Neural progenitor cell (in vitro differentiated cells): ENCODE measurements around the gene MOK. TPM values are rescaled to one million over a fixed set of nuclear protein-coding genes. Genes with fewer than 3 reads are reported as not detected.

ENCODE experiments used
- DNase-seq: peaks from one replicate; pipeline ENCODE4 v3.0.0-alpha.2; 2016; ENCODE audit warnings: low spot score
- H2AFZ ChIP-seq: fragments of 200-600 bp; sonication (generic); replicated peaks from 2 replicates; pipeline ENCODE4 v1.6.1; 2016; ENCODE audit warnings: antibody characterized with exemption
- H3F3A ChIP-seq: fragments of 200-600 bp; sonication (generic); 2 replicates; pipeline ENCODE4 v1.6.1; 2016; ENCODE audit warnings: antibody characterized with exemption, low read depth
- H3K27ac ChIP-seq: fragments of 200-600 bp; sonication (generic); 2 replicates; pipeline ENCODE4 v1.5.1; 2016; ENCODE audit warnings: mild to moderate bottlenecking
- H3K27me3 ChIP-seq: fragments of 200-600 bp; sonication (generic); 2 replicates; pipeline ENCODE4 v1.6.1; 2016; ENCODE audit warnings: mild to moderate bottlenecking, moderate library complexity
- H3K36me3 ChIP-seq: fragments of 200-600 bp; sonication (generic); 2 replicates; pipeline ENCODE4 v1.5.1; 2016
- H3K4me1 ChIP-seq: fragments of 200-600 bp; sonication (generic); 2 replicates; pipeline ENCODE4 v1.6.1; 2016; ENCODE audit warnings: mixed run types
- H3K4me2 ChIP-seq: fragments of 200-600 bp; sonication (generic); 2 replicates; pipeline ENCODE4 v1.6.1; 2016
- H3K4me3 ChIP-seq: fragments of 200-600 bp; sonication (generic); 2 replicates; pipeline ENCODE4 v1.5.1; 2016
- H3K79me2 ChIP-seq: fragments of 200-600 bp; sonication (generic); 2 replicates; pipeline ENCODE4 v1.6.1; 2016; ENCODE audit warnings: low read depth
- H3K9ac ChIP-seq: fragments of 200-600 bp; sonication (generic); 2 replicates; pipeline ENCODE4 v1.6.1; 2016
- H3K9me3 ChIP-seq: fragments of 200-600 bp; sonication (generic); 2 replicates; pipeline ENCODE4 v1.5.1; 2016; ENCODE audit warnings: low read depth
- H4K20me1 ChIP-seq: fragments of 200-600 bp; sonication (generic); 2 replicates; pipeline ENCODE4 v1.6.1; 2016; ENCODE audit warnings: low read depth
- H3K27ac Mint-ChIP-seq: 3 replicates; pipeline ENCODE4 v1.8.0; 2021; ENCODE audit warnings: mixed read lengths
- H3K27me3 Mint-ChIP-seq: 2 replicates; pipeline ENCODE4 v1.8.0; 2022; ENCODE audit warnings: low read depth, mild to moderate bottlenecking, inconsistent platforms, moderate library complexity, mixed read lengths; ENCODE audit not compliant: insufficient read depth
- H3K36me3 Mint-ChIP-seq: 3 replicates; pipeline ENCODE4 v1.8.0; 2021; ENCODE audit warnings: mixed read lengths
- H3K4me1 Mint-ChIP-seq: 3 replicates; pipeline ENCODE4 v1.8.0; 2021; ENCODE audit warnings: mixed read lengths
- H3K4me3 Mint-ChIP-seq: 3 replicates; pipeline ENCODE4 v1.8.0; 2021; ENCODE audit warnings: mild to moderate bottlenecking, moderate library complexity, mixed read lengths
- H3K9me3 Mint-ChIP-seq: 3 replicates; pipeline ENCODE4 v1.8.0; 2020; ENCODE audit warnings: mixed read lengths
- CTCF ChIP-seq: fragments of 200-600 bp; sonication (generic); IDR thresholded peaks from 2 replicates; pipeline ENCODE4 v1.5.1; 2017; ENCODE audit warnings: antibody characterized with exemption, mild to moderate bottlenecking
- EZH2 ChIP-seq: fragments of 200-600 bp; sonication (generic); IDR thresholded peaks from 2 replicates; pipeline ENCODE4 v1.6.1; 2017; ENCODE audit warnings: antibody characterized with exemption, mild to moderate bottlenecking, moderate library complexity
- EZH2phosphoT487 ChIP-seq: fragments of 200-600 bp; sonication (generic); IDR thresholded peaks from 2 replicates; pipeline ENCODE4 v1.6.1; 2017; ENCODE audit warnings: antibody characterized with exemption
- total RNA-seq: library from RNA; depleted of rRNA; stranded (reverse); fragments of >200 nt; gene quantifications from 2 replicates; pipeline ENCODE4 v1.2.3, GENCODE V29; 2015; ENCODE audit warnings: low replicate concordance

MOK gene
- total RNA-seq, 1 donor from 2014 or later = 9.9 TPM

GRCh38 chr14:102205560-102205959 lies 99.4 kb downstream of the MOK start:
- peaks cover 28% of the 10 kb centered on the region for H3K79me2 ChIP-seq
- no peak overlapping the region for H3K27ac ChIP-seq
- H3F3A ChIP-seq = no peaks in the 10 kb centered on the region
- H3K4me2 ChIP-seq = no peak overlapping the region
- no peak overlapping the region for H2AFZ ChIP-seq
- no peak overlapping the region for H3K4me3 ChIP-seq
- Mint-ChIP-seq H3K9me3 (no peaks in the 10 kb centered on the region), H3K4me1 (peaks cover 19% of the 10 kb centered on the region), H3K36me3 (peaks cover 21% of the 10 kb centered on the region), H3K4me3 (no peak overlapping the region), H3K27ac (no peak overlapping the region), H3K27me3 (no peaks in the 10 kb centered on the region)
- TF ChIP-seq EZH2 (no peak), CTCF (no peak), EZH2phosphoT487 (no peak)
- H3K9me3 ChIP-seq = no peaks in the 10 kb centered on the region
- peaks cover 18% of the 10 kb centered on the region for H4K20me1 ChIP-seq
- no peaks in the 10 kb centered on the region for H3K27me3 ChIP-seq
- no peak for DNase-seq
- no peak overlapping the region for H3K9ac ChIP-seq
- no peaks in the 10 kb centered on the region for H3K36me3 ChIP-seq
- H3K4me1 ChIP-seq = no peaks in the 10 kb centered on the region

GRCh38 chr14:102203382-102203781 lies 101.6 kb downstream of the MOK start:
- no peak for TF ChIP-seq EZH2
- TF ChIP-seq CTCF = no peak
- Mint-ChIP-seq H3K4me1 (peaks cover 19% of the 10 kb centered on the region), H3K9me3 (no peaks in the 10 kb centered on the region), H3K27me3 (no peaks in the 10 kb centered on the region), H3K27ac (peak overlapping the region; percentile 26), H3K4me3 (no peak overlapping the region), H3K36me3 (peaks cover 16% of the 10 kb centered on the region)
- no peak overlapping the region for H3K9ac ChIP-seq
- H4K20me1 ChIP-seq = peaks cover 27% of the 10 kb centered on the region
- no peak overlapping the region for H3K27ac ChIP-seq
- no peaks in the 10 kb centered on the region for H3K27me3 ChIP-seq
- no peak overlapping the region for H2AFZ ChIP-seq
- no peak overlapping the region for H3K4me3 ChIP-seq
- no peak overlapping the region for H3K4me2 ChIP-seq
- DNase-seq = no peak
- H3K4me1 ChIP-seq = no peaks in the 10 kb centered on the region
- H3F3A ChIP-seq = no peaks in the 10 kb centered on the region
- peaks cover 28% of the 10 kb centered on the region for H3K79me2 ChIP-seq
- H3K36me3 ChIP-seq = no peaks in the 10 kb centered on the region
- no peaks in the 10 kb centered on the region for H3K9me3 ChIP-seq

- Mint-ChIP-seq H3K4me3 (no peak overlapping the region), H3K27me3 (no peaks in the 10 kb centered on the region), H3K36me3 (peaks cover 16% of the 10 kb centered on the region), H3K4me1 (peaks cover 19% of the 10 kb centered on the region), H3K9me3 (no peaks in the 10 kb centered on the region), H3K27ac (no peak overlapping the region)
- DNase-seq = no peak
- no peaks in the 10 kb centered on the region for H3K9me3 ChIP-seq
- H3K79me2 ChIP-seq = peaks cover 28% of the 10 kb centered on the region
- no peaks in the 10 kb centered on the region for H3K4me1 ChIP-seq
- H4K20me1 ChIP-seq = peaks cover 29% of the 10 kb centered on the region
- TF ChIP-seq EZH2 (no peak), CTCF (no peak), EZH2phosphoT487 (no peak)
- H3K9ac ChIP-seq = no peak overlapping the region
- H3K27ac ChIP-seq = no peak overlapping the region
- H2AFZ ChIP-seq = no peak overlapping the region
- no peaks in the 10 kb centered on the region for H3F3A ChIP-seq
- H3K27me3 ChIP-seq = no peaks in the 10 kb centered on the region
- no peaks in the 10 kb centered on the region for H3K36me3 ChIP-seq
- no peak overlapping the region for H3K4me3 ChIP-seq
- no peak overlapping the region for H3K4me2 ChIP-seq
These were observed 102.0 kb downstream of the MOK start for GRCh38 chr14:102202944-102203343.

- Histone ChIP-seq H3K27me3 (no peaks in the 10 kb centered on the region), H3K4me3 (no peak overlapping the region), H3K79me2 (peaks cover 29% of the 10 kb centered on the region), H3F3A (no peaks in the 10 kb centered on the region), H4K20me1 (peaks cover 21% of the 10 kb centered on the region), H3K9ac (peak overlapping the region; percentile 6), H3K4me2 (no peak overlapping the region), H3K36me3 (no peaks in the 10 kb centered on the region), H3K9me3 (no peaks in the 10 kb centered on the region), H3K4me1 (no peaks in the 10 kb centered on the region), H2AFZ (no peak overlapping the region), H3K27ac (no peak overlapping the region)
- no peak overlapping the region for H3K4me3 Mint-ChIP-seq
- peaks cover 26% of the 10 kb centered on the region for H3K36me3 Mint-ChIP-seq
- no peaks in the 10 kb centered on the region for H3K9me3 Mint-ChIP-seq
- H3K4me1 Mint-ChIP-seq = peaks cover 12% of the 10 kb centered on the region
- no peak for DNase-seq
- no peaks in the 10 kb centered on the region for H3K27me3 Mint-ChIP-seq
- no peak overlapping the region for H3K27ac Mint-ChIP-seq
- no peak for TF ChIP-seq EZH2phosphoT487
- TF ChIP-seq CTCF = no peak
- no peak for TF ChIP-seq EZH2
These were observed 103.2 kb downstream of the MOK start for GRCh38 chr14:102201776-102202175.
